Stimulated activated CD4-positive, alpha-beta T cell treated with anti-CD3 and anti-CD28 coated beads, Interleukin-4, amount 100 ng/mL, for 24 hours (primary cell): ENCODE results near the gene COX7A1.

Experiments
- DNase-seq: peaks from one replicate; pipeline ENCODE4 v3.0.0-alpha.2; 2020

Gene COX7A1

DNA sequence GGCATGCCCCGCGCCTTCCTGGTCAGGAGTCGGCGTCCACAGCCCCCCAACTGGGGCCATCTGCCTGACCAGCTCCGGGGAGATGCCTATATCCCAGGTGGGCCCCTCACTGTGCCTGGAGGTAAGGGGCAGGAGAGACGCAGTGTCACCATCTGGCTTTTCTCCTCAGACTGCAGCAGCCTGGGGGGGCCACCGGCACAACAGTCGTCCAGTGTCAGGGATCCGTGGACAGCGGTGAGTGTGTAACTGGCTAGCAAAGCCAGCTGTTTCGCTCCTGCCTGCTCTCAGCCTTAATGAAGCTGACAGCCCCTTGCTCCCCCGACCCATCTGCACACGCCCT lies 41.1 kb downstream of the COX7A1 start:
- DNase-seq = no peak

DNA sequence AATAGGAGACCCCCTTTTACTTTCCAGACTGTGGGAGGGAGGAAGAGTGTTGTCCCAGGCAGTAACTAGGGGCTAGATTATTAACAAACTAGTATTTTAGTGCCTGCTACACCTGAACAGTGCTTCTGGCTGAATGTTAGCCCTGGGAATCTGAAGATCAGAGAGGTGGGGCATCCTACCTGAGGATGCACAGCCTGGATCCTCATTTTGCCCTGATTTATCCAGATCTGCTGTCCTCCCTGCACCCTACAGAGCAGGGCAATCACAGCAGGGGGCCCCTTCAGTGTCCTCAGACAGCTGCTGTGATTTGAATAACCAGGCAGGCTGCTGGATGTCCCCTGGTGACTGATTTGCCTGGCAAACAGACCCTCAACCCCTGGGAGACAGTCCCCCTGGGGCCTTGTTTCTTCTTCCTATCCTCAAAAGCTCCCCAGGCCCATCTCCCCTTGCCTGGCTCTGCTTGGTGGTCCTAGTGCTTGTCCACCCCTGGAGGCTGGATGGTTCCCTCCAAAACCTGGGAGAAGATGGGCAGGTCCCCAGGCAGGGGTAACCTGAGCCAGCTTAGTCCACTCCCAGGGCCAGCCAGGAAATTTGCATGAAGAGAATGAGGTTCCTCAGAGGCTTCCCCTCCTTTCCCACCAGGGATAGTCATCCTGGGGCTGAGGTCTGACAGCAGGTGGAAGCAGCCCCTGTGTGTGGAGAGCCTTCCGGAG lies 41.6 kb downstream of the COX7A1 start, which contains the start of gene OVOL3:
Gene OVOL3, plus strand, starts transcription at position 657 of the 713 bp plus-strand sequence. CDS start 60 bp downstream, outside the sequence.
- DNase-seq = no peak

DNA sequence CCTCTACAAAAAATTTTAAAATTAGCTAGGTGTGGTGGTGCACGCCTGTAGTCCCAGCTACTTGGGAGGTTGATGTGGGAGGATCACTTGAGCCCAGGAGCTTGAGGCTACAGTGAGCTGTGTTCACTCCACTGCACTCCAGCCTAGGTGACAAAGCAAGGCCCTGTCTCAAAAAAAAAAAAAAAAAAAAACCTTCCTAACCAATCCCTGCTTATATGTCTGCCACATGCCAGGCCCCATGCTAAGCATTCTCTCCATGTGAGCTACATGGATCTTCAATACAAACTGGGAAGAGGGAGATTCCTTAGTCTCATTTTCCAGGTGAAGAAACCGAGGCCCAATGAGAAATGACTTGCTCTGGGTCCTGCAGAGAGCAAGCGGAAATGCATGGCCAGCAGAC lies 43.6 kb downstream of the COX7A1 start:
- DNase-seq = no peak

DNA sequence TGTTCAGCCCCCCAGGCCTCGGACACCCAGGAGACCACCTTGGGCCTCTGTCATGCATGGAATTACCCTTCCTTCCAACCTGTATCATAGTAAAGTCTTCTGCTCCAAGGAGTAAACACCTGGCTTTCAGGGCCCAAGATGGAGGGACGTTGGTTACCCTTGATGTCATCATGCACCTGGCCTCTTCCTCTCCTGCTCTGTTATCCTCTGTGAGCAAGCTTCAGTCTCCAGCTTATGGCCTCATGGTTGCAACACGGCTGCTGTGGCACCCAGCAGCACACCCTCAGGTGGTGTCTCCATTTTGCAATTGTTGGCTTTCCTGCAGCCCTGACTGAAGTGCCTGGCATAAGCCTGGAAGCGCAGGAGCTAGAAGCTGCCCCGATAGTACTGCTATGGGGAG lies 45.3 kb downstream of the COX7A1 start:
- DNase-seq = no peak

DNA sequence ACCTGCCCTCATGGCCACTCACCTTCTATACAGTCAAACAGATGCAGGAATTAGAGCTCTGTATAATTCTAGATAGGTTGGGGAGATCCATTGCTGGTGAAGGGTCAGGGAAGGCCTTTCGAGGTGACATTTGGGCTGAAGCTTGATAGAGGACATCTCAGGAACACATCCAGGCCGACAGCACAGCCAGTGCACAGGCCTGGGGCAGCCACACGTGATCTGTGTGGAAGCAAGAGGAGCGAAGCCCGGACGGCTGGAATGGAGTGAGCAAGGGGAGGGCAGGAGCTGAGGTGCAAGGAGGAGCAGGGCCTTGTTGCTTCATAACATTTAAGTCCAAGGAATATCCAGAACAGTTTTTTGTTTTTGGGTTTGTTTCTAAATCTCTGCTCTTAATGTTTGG lies 45.8 kb downstream of the COX7A1 start:
- no peak for DNase-seq

DNA sequence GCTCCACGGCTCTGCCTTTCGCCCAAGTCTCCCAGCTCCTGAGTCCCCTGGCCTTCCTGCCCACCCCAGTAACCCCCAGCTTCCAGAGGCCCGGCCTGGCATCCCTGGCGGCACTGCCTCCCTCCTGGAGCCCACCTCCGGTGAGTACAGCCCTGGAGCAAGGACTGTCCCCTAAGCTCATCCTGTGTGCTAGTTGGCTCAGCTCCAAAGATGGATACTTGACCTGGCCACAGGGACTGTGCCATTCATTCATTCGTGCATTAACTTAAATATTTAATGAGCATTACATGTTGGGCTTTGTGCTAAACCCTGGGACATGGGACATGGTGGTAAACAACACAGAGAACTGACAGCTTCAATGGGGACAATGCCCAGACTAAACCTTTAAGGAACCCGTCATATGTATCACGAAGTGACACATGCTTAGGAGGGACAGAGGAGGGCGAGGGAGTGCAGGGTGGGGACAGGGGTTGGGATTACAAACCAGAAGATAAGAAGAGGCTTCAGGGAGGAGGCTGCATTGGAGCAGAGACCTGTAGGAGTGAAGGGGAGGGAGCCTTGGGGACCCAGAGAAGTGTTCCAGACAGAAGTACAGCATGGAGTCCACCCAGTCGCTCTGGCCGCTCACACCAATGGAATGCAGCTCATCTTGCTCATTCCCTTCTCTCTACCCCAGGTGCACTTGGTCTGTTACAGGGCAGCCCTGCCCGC lies 48.2 kb downstream of the COX7A1 start:
- DNase-seq = no peak

DNA sequence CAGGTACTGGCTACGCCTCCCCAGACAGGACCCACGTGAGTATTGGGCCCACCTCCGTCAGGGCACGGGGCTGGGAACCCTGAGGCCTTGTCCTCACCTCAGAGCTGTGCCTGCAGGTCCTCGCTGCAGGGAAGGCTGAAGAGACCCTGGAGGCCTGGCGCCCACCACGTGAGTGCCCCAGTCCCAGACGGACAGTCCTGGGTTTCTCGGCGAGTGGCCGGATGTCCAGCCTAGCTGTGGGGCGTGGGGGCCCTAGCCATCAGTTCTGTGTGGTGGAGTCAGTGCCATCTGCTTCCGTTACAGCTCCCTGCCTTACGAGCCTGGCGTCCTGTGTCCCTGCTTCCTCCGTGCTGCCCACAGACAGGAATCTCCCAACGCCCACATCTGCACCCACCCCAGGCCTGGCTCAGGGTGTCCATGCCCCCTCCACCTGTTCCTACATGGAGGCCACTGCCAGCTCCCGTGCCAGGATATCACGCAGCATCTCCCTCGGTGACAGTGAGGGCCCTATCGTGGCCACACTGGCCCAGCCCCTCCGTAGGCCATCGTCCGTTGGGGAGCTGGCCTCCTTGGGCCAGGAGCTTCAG lies 49.1 kb downstream of the COX7A1 start:
- no peak for DNase-seq

DNA sequence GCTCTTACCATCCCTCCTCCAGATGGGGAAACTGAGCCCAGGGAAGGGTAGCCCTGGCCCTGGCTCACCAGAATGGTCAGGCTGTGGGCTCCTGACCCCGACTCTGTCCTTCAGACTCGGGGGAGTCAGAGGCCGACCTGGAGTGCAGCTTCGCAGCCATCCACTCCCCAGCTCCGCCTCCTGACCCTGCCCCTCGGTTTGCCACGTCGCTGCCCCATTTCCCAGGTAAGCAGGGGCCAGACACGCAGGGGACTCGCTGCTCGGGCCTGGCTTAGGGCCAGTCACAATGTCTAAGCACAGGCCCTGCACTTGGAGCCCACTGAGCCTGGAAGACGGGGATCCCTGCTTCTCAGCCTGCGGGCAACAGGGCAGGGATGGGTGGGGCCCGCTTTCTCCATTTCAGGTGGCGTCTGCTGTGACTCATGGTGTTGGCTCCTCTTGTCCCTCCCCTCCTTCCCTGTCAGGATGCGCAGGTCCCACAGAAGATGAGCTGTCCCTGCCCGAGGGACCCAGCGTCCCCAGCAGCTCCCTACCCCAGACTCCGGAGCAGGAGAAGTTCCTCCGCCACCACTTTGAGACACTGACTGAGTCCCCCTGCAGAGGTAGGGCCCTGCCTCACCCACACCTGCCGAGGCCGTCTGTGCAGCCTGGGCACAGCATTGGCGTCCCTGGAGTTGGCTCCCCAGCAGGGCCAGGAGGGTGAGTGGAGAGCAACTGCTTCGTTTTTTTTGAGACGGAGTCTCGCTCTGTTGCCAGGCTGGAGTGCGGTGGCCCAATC lies 50.5 kb downstream of the COX7A1 start:
- no peak for DNase-seq
